HL-60 (cell line): Measurements from ENCODE around the gene ATP5F1E.

Experiments used
- CTCF ChIP-seq: IDR thresholded peaks from one replicate; pipeline ENCODE4 v1.5.1; 2011; ENCODE audit warnings: low read length, control low read depth, inconsistent platforms; ENCODE audit not compliant: insufficient read depth
- GABPA ChIP-seq: IDR thresholded peaks from 2 replicates; pipeline ENCODE4 v1.6.1; 2012; ENCODE audit warnings: low read depth
- POLR2AphosphoS5 ChIP-seq: IDR thresholded peaks from 2 replicates; pipeline ENCODE4 v1.6.1; 2012; ENCODE audit warnings: low read depth
- REST ChIP-seq: IDR thresholded peaks from 2 replicates; pipeline ENCODE4 v1.6.1; 2012; ENCODE audit warnings: low read depth; ENCODE audit not compliant: insufficient replicate concordance
- SPI1 ChIP-seq: IDR thresholded peaks from 2 replicates; pipeline ENCODE4 v1.6.1; 2012; ENCODE audit warnings: low read depth, mild to moderate bottlenecking, borderline replicate concordance

- TF ChIP-seq CTCF: no peak
- TF ChIP-seq SPI1: peak; percentile 22; the same call in 1 of the 2 replicates
- 0 out of 2 replicates have a peak, but pooled peaks have one; percentile 21 for TF ChIP-seq POLR2AphosphoS5
- no peak for TF ChIP-seq REST
- no peak for TF ChIP-seq GABPA
These were observed 27.2 kb downstream of the ATP5F1E start for GRCh38 chr20:59004763-59005522.
